ENCODE measurements around the gene DKKL1. TPM values are rescaled to one million over a fixed set of nuclear protein-coding genes. Genes with fewer than 3 reads are reported as not detected.

DKKL1 gene
- total and polyA plus RNA-seq, 2 of the 4 experiments (the other 2 are of a cell fraction), result 0.67 TPM; not detected in 1

DNA sequence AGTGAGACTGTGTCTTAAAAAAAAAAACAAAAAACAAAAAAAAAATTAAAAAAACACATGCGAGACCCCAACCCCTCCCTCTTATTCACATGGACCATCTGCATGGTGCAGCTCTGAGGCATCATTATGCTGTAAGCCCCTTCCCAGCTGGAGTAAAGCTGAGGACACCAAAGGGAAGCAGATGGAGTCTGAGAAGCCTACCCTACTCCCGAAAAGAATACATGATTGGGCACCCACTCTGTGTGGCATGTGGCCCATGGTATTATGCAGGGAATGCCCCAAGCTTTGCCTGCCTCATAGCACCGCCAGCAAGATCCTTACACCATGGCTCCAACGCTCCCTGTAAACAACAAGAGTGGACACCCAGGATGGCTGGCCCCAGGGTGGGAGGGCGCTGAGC lies 54.8 kb downstream of the DKKL1 start:
- Histone ChIP-seq H3K4me3 (ENCODE audit: insufficient read depth, low read depth, low read length) (no peak overlapping the region), H3K4me2 (ENCODE audit: low read depth, low read length) (no peak overlapping the region), H2BK5ac (ENCODE audit: low read depth, low read length, poor library complexity, severe bottlenecking) (no peak overlapping the region), H2AFZ (replicated peaks; ENCODE audit: low read length, poor library complexity) (no peak overlapping the region), H3K79me1 (ENCODE audit: low read depth in 1 of 2, low read length in 2 of 2) (no peaks in the 10 kb centered on the region), H2BK20ac (ENCODE audit: low read depth, low read length) (no peak overlapping the region), H3K23ac (ENCODE audit: low read depth, low read length) (no peak overlapping the region), H3K56ac (ENCODE audit: extremely low read depth, insufficient read depth, low read length) (no peak overlapping the region), H3K27ac (ENCODE audit: insufficient read depth, low read length) (no peak overlapping the region), H2AK5ac (ENCODE audit: low read depth, low read length) (no peak overlapping the region), H3K18ac (ENCODE audit: low read depth, low read length) (no peak overlapping the region), H4K91ac (ENCODE audit: insufficient read depth, low read depth, low read length) (no peak overlapping the region), H3K9ac (ENCODE audit: low read depth, low read length) (no peak overlapping the region), H3K36me3 (ENCODE audit: control insufficient read depth, insufficient read depth, low read length) (no peaks in the 10 kb centered on the region), H3K9me1 (ENCODE audit: insufficient read depth, low read length) (no peaks in the 10 kb centered on the region), H4K20me1 (ENCODE audit: insufficient read depth, low read length) (no peaks in the 10 kb centered on the region), H3K4me1 (ENCODE audit: control insufficient read depth, insufficient read depth, low read length) (peaks cover 2% of the 10 kb centered on the region; the same call in 1 of the 2 replicates), H3K14ac (replicated peaks; ENCODE audit: low read depth, low read length) (no peak overlapping the region), H4K8ac (ENCODE audit: low read depth in 2 of 2, low read length in 2 of 2) (no peak overlapping the region), H4K5ac (ENCODE audit: low read depth, low read length) (no peak overlapping the region), H2BK15ac (ENCODE audit: low read depth, low read length) (no peak overlapping the region), H3K27me3 (ENCODE audit: control insufficient read depth, insufficient read depth, low read length) (peaks cover 83% of the 10 kb centered on the region), H3K4ac (ENCODE audit: low read depth, low read length) (no peak overlapping the region), H2AK9ac (replicated peaks; ENCODE audit: low read depth, low read length, poor library complexity) (no peak overlapping the region), H2BK120ac (ENCODE audit: low read depth, low read length) (no peak overlapping the region), H3K9me3 (ENCODE audit: control insufficient read depth, insufficient read depth, low read length) (no peaks in the 10 kb centered on the region)
- WGBS, 2 experiments (ENCODE audit: extremely low coverage in 2 of 2, insufficient read length in 1 of 2), result no CpG with 5 or more reads among the region's 5 CpGs
- ChIA-PET POLR2A (ENCODE audit: unreplicated experiment) (no interaction called here), CTCF (no interaction called here)
- BruUV-seq (replicated peaks), result no TSS peak
- in situ Hi-C loops (cut with MboI; ENCODE audit: low sequenced_read_pairs) (no loop called here), intact Hi-C loops (cut with micrococcal nuclease) (no loop called here), dilution Hi-C loops (cut with HindIII; ENCODE audit: low sequenced_read_pairs, unreplicated experiment) (no loop called here)
- ATAC-seq (ENCODE audit: low read depth) (no peak), DNase-seq (no peak)
- TF ChIP-seq USF2 (IDR thresholded peaks at IDR 0.05; ENCODE audit: low read depth, low read length) (no peak), SMC3 (IDR thresholded peaks at IDR 0.05; ENCODE audit: low read depth, low read length) (no peak), CEBPB (IDR thresholded peaks at IDR 0.05; ENCODE audit: low read depth, low read length) (no peak), RAD21 (IDR thresholded peaks at IDR 0.05; ENCODE audit: low read length) (no peak), FOS (IDR thresholded peaks at IDR 0.05; ENCODE audit: low read depth, low read length) (no peak), MAFK (IDR thresholded peaks at IDR 0.05; ENCODE audit: low read depth, low read length) (no peak)
